OCI-LY1 (cell line): ENCODE data around the gene EPO.

ENCODE experiments used
- CTCF ChIP-seq: fragments of 200-600 bp; sonication (generic), shearing (Covaris generic); IDR thresholded peaks from 2 replicates; pipeline ENCODE4 v1.5.1; 2017; ENCODE audit warnings: mild to moderate bottlenecking, antibody characterized with exemption, low read length, moderate library complexity, mixed read lengths
- EZH2 ChIP-seq: fragments of 200-600 bp; sonication (generic), shearing (Covaris generic); IDR thresholded peaks from 2 replicates; pipeline ENCODE4 v1.8.0; 2017; ENCODE audit warnings: borderline replicate concordance, mixed run types, mild to moderate bottlenecking, antibody characterized with exemption, low read length, moderate library complexity, mixed read lengths

- TF ChIP-seq CTCF: no peak
- no peak for TF ChIP-seq EZH2
Measured at GRCh38 chr7:100679927-100680575, 40.2 kb upstream of the EPO start.
